GM21529 (cell line): ENCODE measurements around the gene WWOX.

Experiments used
- ATAC-seq: cut with Tn5 transposase; IDR thresholded peaks from one replicate; pipeline ENCODE4 v1.9.1; 2021; ENCODE audit not compliant: unreplicated experiment

WWOX gene

GRCh38 chr16:79098907-79099306, 999.5 kb downstream of the WWOX start:
- ATAC-seq, result no peak

GRCh38 chr16:79099716-79100115, 1000.3 kb downstream of the WWOX start:
- ATAC-seq, result no peak

- no peak for ATAC-seq
These were observed 1001.0 kb downstream of the WWOX start for GRCh38 chr16:79100447-79100846.

- no peak for ATAC-seq
These were observed 1002.0 kb downstream of the WWOX start for GRCh38 chr16:79101491-79101890.

- ATAC-seq, result no peak
These were observed 1005.1 kb downstream of the WWOX start for GRCh38 chr16:79104567-79104966.

- ATAC-seq, result no peak
These were observed 1007.8 kb downstream of the WWOX start for GRCh38 chr16:79107301-79107700.

GRCh38 chr16:79109771-79110170, 1010.3 kb downstream of the WWOX start:
- ATAC-seq, result no peak

GRCh38 chr16:79110242-79110641, 1010.8 kb downstream of the WWOX start:
- no peak for ATAC-seq

GRCh38 chr16:79110953-79111352, 1011.5 kb downstream of the WWOX start:
- ATAC-seq, result no peak

- no peak for ATAC-seq
These were observed 1013.0 kb downstream of the WWOX start for GRCh38 chr16:79112462-79112861.

GRCh38 chr16:79113826-79114225, 1014.4 kb downstream of the WWOX start:
- no peak for ATAC-seq

- ATAC-seq, result no peak
These were observed 1015.3 kb downstream of the WWOX start for GRCh38 chr16:79114759-79115158.

GRCh38 chr16:79121906-79122305, 1022.5 kb downstream of the WWOX start:
- no peak for ATAC-seq

- no peak for ATAC-seq
These were observed 1022.9 kb downstream of the WWOX start for GRCh38 chr16:79122343-79122742.

GRCh38 chr16:79124016-79124756, 1024.7 kb downstream of the WWOX start:
- no peak for ATAC-seq

- no peak for ATAC-seq
These were observed 1028.3 kb downstream of the WWOX start for GRCh38 chr16:79127766-79128165.

GRCh38 chr16:79128706-79129105, 1029.3 kb downstream of the WWOX start:
- no peak for ATAC-seq

GRCh38 chr16:79130616-79131015, 1031.2 kb downstream of the WWOX start:
- no peak for ATAC-seq

GRCh38 chr16:79131321-79132075, 1032.0 kb downstream of the WWOX start:
- ATAC-seq, result no peak

- ATAC-seq, result no peak
These were observed 1033.2 kb downstream of the WWOX start for GRCh38 chr16:79132701-79133100.

GRCh38 chr16:79134300-79134699, 1034.8 kb downstream of the WWOX start:
- no peak for ATAC-seq

- ATAC-seq, result no peak
These were observed 1037.5 kb downstream of the WWOX start for GRCh38 chr16:79136955-79137354.
